Lung (tissue), 12 donors: Measurements from ENCODE around the gene EXOC6B. TPM values are rescaled to one million over a fixed set of nuclear protein-coding genes. Genes with fewer than 3 reads are reported as not detected.

Experiments
- ATAC-seq: fragments of 200-7000 bp; cut with Tn5 transposase; one replicate; pipeline ENCODE4 v1.9.1; 2020; ENCODE audit warnings: moderate number of reproducible peaks; ENCODE audit not compliant: insufficient read depth, low FRiP score
- DNase-seq, 3 donors: peaks; one replicate each; pipeline ENCODE4 v3.0.0-alpha.2; 2013 to 2017
- H3K27ac ChIP-seq, 2 donors: one replicate each; pipeline ENCODE4 v1.5.1; 2013; ENCODE audit warnings: mild to moderate bottlenecking in 2 of 2, moderate library complexity in 2 of 2, control low read depth in 1 of 2, inconsistent platforms in 1 of 2, low read depth in 1 of 2, low read length in 1 of 2
- H3K27me3 ChIP-seq, 3 donors: one replicate each; pipeline ENCODE4 v1.5.1; 2013; ENCODE audit warnings: low read length in 2 of 3; ENCODE audit not compliant: control insufficient read depth in 3 of 3, insufficient read depth in 3 of 3
- H3K36me3 ChIP-seq, 4 donors: one replicate each; pipeline ENCODE4 v1.5.1; 2013; ENCODE audit warnings: low read length in 4 of 4, mild to moderate bottlenecking in 1 of 4, moderate library complexity in 1 of 4; ENCODE audit not compliant: control insufficient read depth in 4 of 4, insufficient read depth in 4 of 4
- H3K4me1 ChIP-seq, 5 donors: one replicate each; pipeline ENCODE4 v1.5.1; 2013; ENCODE audit warnings: low read length in 5 of 5, mild to moderate bottlenecking in 2 of 5, moderate library complexity in 1 of 5; ENCODE audit not compliant: control insufficient read depth in 5 of 5, insufficient read depth in 5 of 5
- H3K4me3 ChIP-seq: one replicate; pipeline ENCODE4 v1.5.1; 2013; ENCODE audit warnings: mild to moderate bottlenecking, control low read depth, moderate library complexity
- H3K9ac ChIP-seq, 2 donors: one replicate each; pipeline ENCODE4 v1.5.1; 2013; ENCODE audit warnings: low read length in 2 of 2, control low read depth in 1 of 2; ENCODE audit not compliant: insufficient read depth in 1 of 2
- H3K9me3 ChIP-seq, 4 donors: one replicate each; pipeline ENCODE4 v1.5.1; 2013; ENCODE audit warnings: low read length in 3 of 4, mild to moderate bottlenecking in 1 of 4, moderate library complexity in 1 of 4; ENCODE audit not compliant: control insufficient read depth in 4 of 4, insufficient read depth in 3 of 4
- WGBS, 2 donors: extraction: QIAGEN DNeasy Blood & Tissue Kit; methylation state at CpG; one replicate each; pipeline ENCODE4 v1.1.7; 2013; 5-methylcytosine and 5-hydroxymethylcytosine counted together
- polyA plus RNA-seq, 2 donors: library from polyadenylated mRNA; stranded (reverse); fragments of 200-250 nt; gene quantifications; one replicate each; pipeline ENCODE4 v1.2.1, GENCODE V29; 2013
- total RNA-seq, 2 donors: library from RNA; depleted of rRNA in 1 of 2; stranded (reverse); fragments of >200 nt in 1 of 2; gene quantifications; one replicate each; pipeline ENCODE4 v1.2.1, GENCODE V29; 2014 to 2021
- TF ChIP-seq, protein P1 (sequence below): IDR thresholded peaks from 2 replicates; pipeline ENCODE4 v1.5.1; 2012; ENCODE audit warnings: mild to moderate bottlenecking; ENCODE audit errors: control extremely low read depth, extremely low read depth
- donor health status: control.
- donor health status: control.
- donor health status: Bipolar disorder and iron deficiency.
- donor health status: healthy.
- donor health status: DM: yes; HTN: yes; CAD: no.

Gene EXOC6B
- total and polyA plus RNA-seq, 4 donors = 3.3 to 46.0 (median 12.7) TPM

DNA sequence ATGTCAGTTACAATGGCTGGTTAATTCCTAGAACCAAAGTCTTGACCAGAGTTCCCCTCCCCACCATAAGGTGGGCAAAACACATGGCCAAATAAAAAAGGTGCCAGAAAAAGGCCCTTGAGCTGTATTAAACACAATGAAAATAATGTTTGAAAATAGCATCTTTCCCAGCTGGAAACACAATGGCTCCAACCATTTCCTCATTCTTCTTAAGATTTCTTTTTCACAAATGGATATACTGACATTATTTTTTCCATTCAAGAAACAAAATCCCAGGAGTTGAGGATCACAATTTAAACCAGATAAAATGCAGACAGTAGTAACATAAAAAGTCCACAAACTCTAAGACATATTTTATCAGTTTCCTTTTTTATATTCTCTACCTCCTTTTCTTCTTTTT is 143.8 kb downstream of the EXOC6B start:
- TF ChIP-seq, protein P1, sequence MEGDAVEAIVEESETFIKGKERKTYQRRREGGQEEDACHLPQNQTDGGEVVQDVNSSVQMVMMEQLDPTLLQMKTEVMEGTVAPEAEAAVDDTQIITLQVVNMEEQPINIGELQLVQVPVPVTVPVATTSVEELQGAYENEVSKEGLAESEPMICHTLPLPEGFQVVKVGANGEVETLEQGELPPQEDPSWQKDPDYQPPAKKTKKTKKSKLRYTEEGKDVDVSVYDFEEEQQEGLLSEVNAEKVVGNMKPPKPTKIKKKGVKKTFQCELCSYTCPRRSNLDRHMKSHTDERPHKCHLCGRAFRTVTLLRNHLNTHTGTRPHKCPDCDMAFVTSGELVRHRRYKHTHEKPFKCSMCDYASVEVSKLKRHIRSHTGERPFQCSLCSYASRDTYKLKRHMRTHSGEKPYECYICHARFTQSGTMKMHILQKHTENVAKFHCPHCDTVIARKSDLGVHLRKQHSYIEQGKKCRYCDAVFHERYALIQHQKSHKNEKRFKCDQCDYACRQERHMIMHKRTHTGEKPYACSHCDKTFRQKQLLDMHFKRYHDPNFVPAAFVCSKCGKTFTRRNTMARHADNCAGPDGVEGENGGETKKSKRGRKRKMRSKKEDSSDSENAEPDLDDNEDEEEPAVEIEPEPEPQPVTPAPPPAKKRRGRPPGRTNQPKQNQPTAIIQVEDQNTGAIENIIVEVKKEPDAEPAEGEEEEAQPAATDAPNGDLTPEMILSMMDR = no peak
- ATAC-seq = no peak
- DNase-seq = no peak
- H3K36me3 ChIP-seq = peaks cover 0 to 2% (median 0%) of the 10 kb centered on the region in 4 donors
- no peaks in the 10 kb centered on the region for H3K9me3 ChIP-seq
- H3K27me3 ChIP-seq = no peaks in the 10 kb centered on the region
- peaks cover 0 to 28% (median 13%) of the 10 kb centered on the region in 5 donors for H3K4me1 ChIP-seq
- H3K9ac ChIP-seq = no peak overlapping the region
- no peak overlapping the region for H3K27ac ChIP-seq
- H3K4me3 ChIP-seq = no peak overlapping the region

DNA sequence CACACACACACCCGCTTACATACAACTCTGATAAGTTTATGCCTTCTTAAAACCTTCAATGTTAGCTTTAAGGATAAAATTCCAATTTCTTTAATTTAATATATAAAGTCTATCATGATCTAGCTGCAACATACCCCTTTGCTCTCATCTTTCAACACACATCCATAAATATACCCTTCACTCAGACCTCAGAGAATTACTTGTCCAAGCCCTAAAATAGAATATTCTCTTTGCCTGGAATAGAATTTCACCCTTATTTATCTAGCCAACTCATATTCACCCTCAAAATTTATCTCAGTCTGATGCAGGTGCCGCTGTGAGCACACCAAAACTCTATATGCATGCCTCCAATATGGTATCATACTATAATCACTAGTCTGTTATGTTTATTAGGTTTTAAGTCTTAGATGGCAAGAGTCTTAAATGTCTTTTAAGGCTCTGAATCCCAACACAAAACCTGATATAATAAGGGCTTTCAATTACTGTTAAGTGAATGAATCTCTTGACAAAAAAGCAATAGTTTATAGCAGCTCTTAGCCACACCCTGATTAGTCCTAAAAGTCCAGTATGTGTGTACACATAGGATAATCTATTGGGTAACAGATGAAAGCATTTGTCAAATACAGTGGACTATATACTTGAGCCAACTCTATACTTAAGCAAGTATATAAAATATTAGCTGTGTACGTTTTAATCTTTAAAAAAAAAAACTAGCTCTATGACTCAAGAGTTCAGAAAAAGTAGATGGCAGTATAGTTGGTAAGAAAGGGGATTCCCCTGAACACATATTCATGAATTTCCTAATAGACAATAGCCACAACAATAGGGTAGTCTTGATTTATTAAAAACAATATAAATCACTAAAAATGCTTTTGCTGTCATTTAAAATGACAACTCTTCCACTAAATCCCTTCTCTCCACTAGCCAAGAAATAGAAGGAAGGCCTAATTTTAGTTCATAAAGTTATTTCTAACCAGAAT is 144.5 kb downstream of the EXOC6B start:
- H3K4me1 ChIP-seq = peaks cover 0 to 29% (median 13%) of the 10 kb centered on the region in 5 donors
- no peaks in the 10 kb centered on the region for H3K9me3 ChIP-seq
- ATAC-seq = no peak
- H3K9ac ChIP-seq = no peak overlapping the region
- DNase-seq = peak in 1 of 3 donors; percentile 29
- no peaks in the 10 kb centered on the region for H3K27me3 ChIP-seq
- TF ChIP-seq, protein P1 = no peak
- H3K36me3 ChIP-seq = peaks cover 0 to 2% (median 0%) of the 10 kb centered on the region in 4 donors
- no peak overlapping the region for H3K4me3 ChIP-seq
- WGBS, 2 donors = 80 to 85% methylated on average over 3 of the region's 3 CpGs
- H3K27ac ChIP-seq = no peak overlapping the region

DNA sequence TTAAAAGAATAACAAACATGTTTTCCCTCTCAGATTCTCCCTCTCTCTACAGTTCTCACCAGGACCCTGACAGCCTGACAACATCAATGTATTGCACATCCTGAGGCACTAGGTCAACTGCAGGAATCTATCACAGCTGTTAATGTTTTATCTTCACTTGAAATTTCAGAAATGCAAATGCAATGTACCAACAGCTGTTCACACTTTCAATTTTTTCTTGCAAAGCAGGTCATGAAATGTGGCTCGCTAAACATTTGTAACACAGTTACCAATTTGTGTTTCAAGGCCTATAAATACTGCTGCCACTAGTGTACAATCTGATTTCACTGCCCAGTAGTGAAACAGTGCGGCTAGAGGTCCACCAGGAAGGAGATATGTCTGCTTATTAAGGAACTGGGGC is 147.8 kb downstream of the EXOC6B start:
- Histone ChIP-seq H3K4me3 (no peak overlapping the region), H3K4me1 (peaks cover 0 to 24% (median 6%) of the 10 kb centered on the region in 5 donors), H3K27ac (no peak overlapping the region), H3K9ac (no peak overlapping the region), H3K27me3 (no peaks in the 10 kb centered on the region), H3K36me3 (peaks cover 0 to 2% (median 0%) of the 10 kb centered on the region in 4 donors), H3K9me3 (no peaks in the 10 kb centered on the region)
- TF ChIP-seq, protein P1 = no peak
- 86 to 90% methylated on average over 2 of the region's 2 CpGs for WGBS, 2 donors
- DNase-seq (peak in 1 of 3 donors; percentile 32), ATAC-seq (no peak)
